ENCODE results near the gene TNFRSF1A. TPM values are rescaled to one million over a fixed set of nuclear protein-coding genes. Genes with fewer than 3 reads are reported as not detected.
"Not testable (repeated sequence)": the region's sequence is repeated elsewhere in the genome, so short reads cannot be mapped to it uniquely, and the experiment has no call there.

The TNFRSF1A gene
- polyA plus RNA-seq, 1 experiment = 217 TPM

DNA sequence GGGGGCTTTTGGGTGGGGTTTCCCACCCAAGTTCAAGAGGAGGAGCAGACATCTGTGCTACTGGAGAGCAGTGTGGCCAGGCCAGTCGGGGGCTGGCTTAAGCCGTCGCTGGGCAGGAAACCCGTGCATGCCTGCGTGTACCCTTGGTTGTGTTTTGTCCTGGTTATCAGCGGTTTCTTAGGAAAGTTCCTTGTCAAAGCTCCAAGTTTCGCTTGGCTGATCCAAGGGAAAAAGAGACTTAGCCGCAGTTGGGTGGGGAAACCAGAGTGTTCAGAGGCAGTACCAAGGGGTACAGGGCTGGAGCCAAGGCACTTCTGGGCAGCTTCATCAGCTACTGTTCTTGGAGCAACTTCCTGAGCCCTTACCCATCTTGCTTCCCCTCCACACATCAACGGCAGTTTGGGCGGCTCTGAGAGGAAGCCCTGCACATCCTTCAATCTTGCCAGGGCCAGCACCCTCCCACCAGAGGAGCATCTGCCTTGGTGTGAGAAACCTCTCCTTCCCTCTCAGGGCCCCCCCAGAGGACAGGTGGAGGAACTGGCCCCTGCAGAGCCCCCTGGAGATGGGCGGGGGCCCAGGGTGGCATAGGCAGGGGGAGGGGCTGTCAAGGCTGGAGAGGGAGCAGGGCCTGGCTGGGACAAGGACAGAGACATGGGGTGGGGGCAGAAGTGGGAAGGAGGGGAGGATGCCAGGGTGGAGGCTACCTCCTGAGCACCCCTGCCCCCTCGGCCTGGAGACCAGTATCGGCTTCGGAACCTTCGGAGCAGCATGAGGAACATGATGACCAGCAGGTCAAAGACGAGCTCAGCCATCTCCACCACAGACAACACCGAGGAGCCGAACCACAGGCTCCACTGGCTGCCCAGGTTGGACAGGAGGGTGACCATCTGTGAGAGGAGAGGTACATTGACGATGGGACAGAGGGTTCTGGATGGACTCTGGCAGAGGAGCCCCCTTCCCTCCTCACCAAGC is 5.8 kb upstream of the TNFRSF1A start:
- Histone ChIP-seq H3K27me3 (ENCODE audit: control insufficient read depth, insufficient read depth, low read length) (no peaks in the 10 kb centered on the region), H3K4me3 (ENCODE audit: low read depth, low read length) (no peak overlapping the region), H3K36me3 (ENCODE audit: control insufficient read depth, insufficient read depth, low read length) (no peaks in the 10 kb centered on the region)
- ChIA-PET POLR2A (interaction anchor here (0.6 kb wide), 1 partner anchor 123 kb away, joined by 14 read pairs; no protein-coding TSS in a partner anchor), CTCF (interaction anchor here (2.2 kb wide), 1 partner anchor 15 kb away, joined by 7 read pairs; no protein-coding TSS in a partner anchor)
- DNase-seq (ENCODE audit: low read depth) = no peak
- TF ChIP-seq, protein P1, sequence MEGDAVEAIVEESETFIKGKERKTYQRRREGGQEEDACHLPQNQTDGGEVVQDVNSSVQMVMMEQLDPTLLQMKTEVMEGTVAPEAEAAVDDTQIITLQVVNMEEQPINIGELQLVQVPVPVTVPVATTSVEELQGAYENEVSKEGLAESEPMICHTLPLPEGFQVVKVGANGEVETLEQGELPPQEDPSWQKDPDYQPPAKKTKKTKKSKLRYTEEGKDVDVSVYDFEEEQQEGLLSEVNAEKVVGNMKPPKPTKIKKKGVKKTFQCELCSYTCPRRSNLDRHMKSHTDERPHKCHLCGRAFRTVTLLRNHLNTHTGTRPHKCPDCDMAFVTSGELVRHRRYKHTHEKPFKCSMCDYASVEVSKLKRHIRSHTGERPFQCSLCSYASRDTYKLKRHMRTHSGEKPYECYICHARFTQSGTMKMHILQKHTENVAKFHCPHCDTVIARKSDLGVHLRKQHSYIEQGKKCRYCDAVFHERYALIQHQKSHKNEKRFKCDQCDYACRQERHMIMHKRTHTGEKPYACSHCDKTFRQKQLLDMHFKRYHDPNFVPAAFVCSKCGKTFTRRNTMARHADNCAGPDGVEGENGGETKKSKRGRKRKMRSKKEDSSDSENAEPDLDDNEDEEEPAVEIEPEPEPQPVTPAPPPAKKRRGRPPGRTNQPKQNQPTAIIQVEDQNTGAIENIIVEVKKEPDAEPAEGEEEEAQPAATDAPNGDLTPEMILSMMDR (IDR thresholded peaks at IDR 0.05; ENCODE audit: insufficient read depth, low read depth, low read length) = no peak

DNA sequence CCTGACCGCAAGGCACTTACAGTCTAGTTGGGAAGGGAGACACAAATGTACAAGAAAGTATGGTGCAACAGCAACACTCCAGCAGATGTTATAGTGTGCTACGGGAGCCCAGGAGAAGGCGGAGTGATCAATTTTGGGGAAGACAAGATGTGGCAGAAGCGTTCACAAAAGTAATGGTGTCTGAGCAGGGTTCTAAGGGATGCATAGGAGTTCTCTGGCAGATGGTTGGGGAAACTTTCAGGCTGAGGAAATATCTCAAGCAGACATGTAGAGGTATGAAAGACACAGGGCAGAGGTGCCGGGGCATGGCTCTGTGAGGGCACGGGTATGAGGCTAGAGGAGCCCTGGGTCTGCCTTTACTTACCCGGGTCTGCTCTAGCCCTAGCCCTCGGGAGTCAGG is 5.1 kb upstream of the TNFRSF1A start:
- no peak overlapping the region for H3K4me3 ChIP-seq (ENCODE audit: low read depth, low read length)
- TF ChIP-seq, protein P1 (IDR thresholded peaks at IDR 0.05; ENCODE audit: insufficient read depth, low read depth, low read length) = no peak
- no peak for DNase-seq (ENCODE audit: low read depth)
- ChIA-PET CTCF (no interaction called here), POLR2A (no interaction called here)
- H3K36me3 ChIP-seq (ENCODE audit: control insufficient read depth, insufficient read depth, low read length) = no peaks in the 10 kb centered on the region
- H3K27me3 ChIP-seq (ENCODE audit: control insufficient read depth, insufficient read depth, low read length) = no peaks in the 10 kb centered on the region

DNA sequence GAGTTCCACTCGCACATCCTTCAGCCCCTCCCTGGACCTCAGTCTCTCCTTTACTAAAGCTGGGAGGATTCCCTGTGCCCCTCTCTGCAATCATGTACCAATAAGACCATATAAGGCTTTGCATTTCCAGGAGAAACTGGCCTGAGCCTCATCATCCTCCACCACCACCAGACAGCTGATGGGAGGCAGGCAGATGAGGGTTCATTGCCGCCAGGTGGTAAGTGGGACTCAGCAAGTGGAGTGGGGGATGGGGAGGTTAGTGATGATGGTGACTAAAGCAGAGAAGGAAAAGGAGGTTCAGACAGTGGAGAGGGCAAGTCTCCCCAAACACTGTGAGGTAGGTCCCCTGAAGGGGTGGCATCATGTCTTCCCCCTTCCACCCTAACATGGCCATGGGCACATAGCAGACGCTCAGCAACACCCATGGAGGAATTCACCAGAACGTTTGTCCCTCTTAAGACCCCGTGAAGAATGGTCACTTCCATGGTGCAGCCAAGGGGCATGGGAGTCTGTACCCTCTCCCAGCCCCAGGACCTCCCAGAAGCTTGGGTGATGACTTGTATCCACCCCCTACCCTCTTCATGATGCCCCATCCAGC is 4.5 kb upstream of the TNFRSF1A start:
- H3K4me3 ChIP-seq (ENCODE audit: low read depth, low read length) = no peak overlapping the region
- POLR2A ChIA-PET = no interaction called here
- no peaks in the 10 kb centered on the region for H3K36me3 ChIP-seq (ENCODE audit: control insufficient read depth, insufficient read depth, low read length)
- DNase-seq (ENCODE audit: low read depth) = no peak
- TF ChIP-seq, protein P1 (IDR thresholded peaks at IDR 0.05; ENCODE audit: insufficient read depth, low read depth, low read length) = no peak
- CTCF ChIA-PET = interaction anchor here (0.8 to 1.0 kb wide), 3 partner anchors 11 to 20 kb away, joined by 3 to 5 read pairs (median 3); no protein-coding TSS in a partner anchor
- H3K27me3 ChIP-seq (ENCODE audit: control insufficient read depth, insufficient read depth, low read length) = no peaks in the 10 kb centered on the region

DNA sequence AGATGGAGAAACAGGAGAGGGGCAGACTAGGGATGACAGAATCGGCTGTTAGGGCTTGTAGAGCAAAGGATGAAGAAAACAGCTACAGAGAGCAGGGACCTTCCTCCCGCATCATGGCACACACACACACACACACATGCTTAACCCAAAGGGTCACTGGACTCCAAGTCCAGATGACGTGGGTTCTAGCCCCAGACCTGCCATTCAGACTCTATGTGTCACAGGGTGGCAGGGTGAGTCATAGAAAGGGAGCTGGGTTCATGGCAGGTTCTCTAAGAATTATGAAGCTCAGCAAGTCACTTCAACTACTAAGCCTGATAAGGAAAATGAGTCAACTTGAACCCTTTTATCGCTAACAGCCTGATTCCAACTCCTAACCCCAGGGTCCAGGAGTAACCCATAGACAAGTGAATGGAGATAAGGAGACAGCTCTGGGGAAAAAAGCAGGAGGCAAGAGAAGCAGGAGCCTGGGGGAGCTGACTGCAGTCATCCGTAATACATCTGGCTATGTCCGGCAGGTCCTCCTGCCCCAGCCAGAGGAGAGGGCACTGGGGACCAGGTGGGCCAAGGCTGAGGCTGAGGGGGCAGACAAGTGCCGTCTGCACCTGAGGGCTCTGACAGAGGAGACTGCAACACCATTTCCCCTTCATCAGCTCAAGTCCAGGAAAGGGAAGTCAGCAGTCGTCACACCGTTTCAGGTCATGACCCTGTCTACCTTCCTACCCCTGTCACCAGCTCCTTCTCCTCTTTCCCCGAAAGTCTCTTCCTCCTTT is 3.6 kb upstream of the TNFRSF1A start:
- ChIA-PET POLR2A (interaction anchor here (1.2 kb wide), 1 partner anchor 9 kb away, joined by 5 read pairs; no protein-coding TSS in a partner anchor), CTCF (interaction anchor here (0.7 to 1.0 kb wide), 5 partner anchors 10 to 120 kb away, joined by 3 to 5 read pairs (median 3); no protein-coding TSS in a partner anchor)
- Histone ChIP-seq H3K4me3 (ENCODE audit: low read depth, low read length) (no peak overlapping the region), H3K27me3 (ENCODE audit: control insufficient read depth, insufficient read depth, low read length) (no peaks in the 10 kb centered on the region), H3K36me3 (ENCODE audit: control insufficient read depth, insufficient read depth, low read length) (no peaks in the 10 kb centered on the region)
- TF ChIP-seq, protein P1 (IDR thresholded peaks at IDR 0.05; ENCODE audit: insufficient read depth, low read depth, low read length) = no peak
- no peak for DNase-seq (ENCODE audit: low read depth)

DNA sequence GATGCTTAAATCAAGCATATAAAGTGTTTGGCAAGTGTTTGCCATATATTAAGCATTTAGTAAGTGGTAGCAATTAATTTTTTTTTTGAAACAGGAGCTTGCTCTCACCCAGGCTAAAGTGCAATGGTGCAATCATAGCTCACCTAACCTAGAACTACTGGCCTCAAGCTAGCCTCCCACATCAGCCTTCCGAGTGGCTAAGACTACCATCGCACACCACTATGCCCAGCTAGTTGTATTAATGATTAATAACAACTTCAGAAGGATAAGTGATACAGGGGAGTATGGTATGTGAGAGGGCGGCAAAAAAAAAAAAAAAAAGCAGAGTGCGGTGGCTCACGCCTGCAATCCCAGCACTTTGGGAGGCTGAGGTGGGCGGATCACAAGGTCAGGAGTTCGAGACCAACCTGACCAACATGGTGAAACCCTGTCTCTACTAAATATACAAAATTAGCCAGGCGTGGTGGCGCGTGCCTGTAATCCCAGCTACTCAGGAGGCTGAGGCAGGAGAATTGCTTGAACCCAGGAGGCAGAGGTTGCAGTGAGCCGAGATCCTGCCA is 2.3 kb upstream of the TNFRSF1A start:
- H3K27me3 ChIP-seq (ENCODE audit: control insufficient read depth, insufficient read depth, low read length); H3K36me3 ChIP-seq (ENCODE audit: control insufficient read depth, insufficient read depth, low read length); H3K4me3 ChIP-seq (ENCODE audit: low read depth, low read length); DNase-seq (ENCODE audit: low read depth): not testable (repeated sequence)
- ChIA-PET CTCF (interaction anchor here (0.7 kb wide), 1 partner anchor 26 kb away, joined by 3 read pairs; no protein-coding TSS in a partner anchor), POLR2A (interaction anchor here (0.6 to 1.1 kb wide), 3 partner anchors 26 to 45 kb away, joined by 3 to 5 read pairs (median 4); partner anchors contain the start of gene LTBR)

All from BJ (cell line).